GDM1 (cell line): ENCODE results near the gene HACE1.
A peak's percentile ranks its signal among the peaks of the same experiment; 100 is the strongest.
"Not testable (repeated sequence)": the region's sequence is repeated elsewhere in the genome, so short reads cannot be mapped to it uniquely, and the experiment has no call there.

Experiments used
- DNase-seq: peaks from one replicate; lab custom pipeline; 2025; lab: John Stamatoyannopoulos, UW

The HACE1 gene

DNA sequence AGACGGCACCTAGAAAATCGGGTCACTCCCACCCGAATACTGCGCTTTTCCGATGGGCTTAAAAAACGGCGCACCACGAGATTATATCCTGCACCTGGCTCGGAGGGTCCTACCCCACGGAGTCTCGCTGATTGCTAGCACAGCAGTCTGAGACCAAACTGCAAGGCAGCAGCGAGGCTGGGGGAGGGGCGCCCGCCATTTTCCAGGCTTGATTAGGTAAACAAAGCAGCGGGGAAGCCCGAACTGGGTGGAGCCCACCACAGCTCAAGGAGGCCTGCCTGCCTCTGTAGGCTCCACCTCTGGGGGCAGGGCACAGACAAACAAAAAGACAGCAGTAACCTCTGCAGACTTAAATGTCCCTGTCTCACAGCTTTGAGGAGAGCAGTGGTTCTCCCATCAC lies 122.2 kb downstream of the HACE1 start:
- DNase-seq = not testable (repeated sequence)

GRCh38 chr6:104736545-104736944 lies 123.2 kb downstream of the HACE1 start:
- no peak for DNase-seq

DNA sequence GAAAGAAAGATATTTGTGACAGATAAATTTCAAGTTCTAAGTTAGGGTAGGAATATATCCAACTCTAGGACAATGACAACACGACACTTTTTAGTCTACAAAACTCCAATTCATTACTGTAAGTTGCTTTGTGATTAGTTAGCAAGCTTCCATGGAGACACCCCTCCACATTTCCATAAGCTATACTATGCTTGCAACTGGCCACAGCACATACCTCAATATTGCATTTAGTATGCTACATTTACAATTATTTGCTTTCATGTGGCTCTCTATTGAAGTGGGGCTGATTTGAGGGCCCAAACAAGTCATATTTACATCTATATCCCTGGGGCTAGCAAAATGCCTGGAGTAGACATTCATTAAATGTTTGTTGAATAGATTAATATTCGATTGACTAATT lies 129.3 kb downstream of the HACE1 start:
- DNase-seq = no peak

DNA sequence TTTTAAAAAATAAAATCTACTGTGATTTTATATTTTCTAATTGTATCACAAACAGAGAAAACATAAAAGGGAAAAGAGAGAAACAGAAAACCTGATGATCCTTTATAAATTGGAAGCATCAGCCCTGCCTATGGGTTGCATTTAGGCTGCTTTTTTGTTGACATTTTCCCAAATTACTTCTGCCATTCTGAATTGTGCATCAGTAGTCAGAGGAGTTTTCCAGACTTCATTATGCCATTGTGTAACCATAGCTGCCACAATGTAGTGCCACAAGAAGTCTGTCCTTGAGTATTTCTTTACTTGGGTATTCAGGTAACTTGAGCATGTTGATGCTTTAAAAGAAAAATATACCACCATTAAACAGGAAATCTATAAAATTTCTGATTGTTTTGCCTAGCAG lies 130.3 kb downstream of the HACE1 start:
- no peak for DNase-seq

- no peak for DNase-seq
Observed at GRCh38 chr6:104728448-104728847, 131.3 kb downstream of the HACE1 start.

- DNase-seq = no peak
Observed at GRCh38 chr6:104718672-104719071, 141.0 kb downstream of the HACE1 start.

- no peak for DNase-seq
Observed at GRCh38 chr6:104716858-104717257, 142.9 kb downstream of the HACE1 start.

DNA sequence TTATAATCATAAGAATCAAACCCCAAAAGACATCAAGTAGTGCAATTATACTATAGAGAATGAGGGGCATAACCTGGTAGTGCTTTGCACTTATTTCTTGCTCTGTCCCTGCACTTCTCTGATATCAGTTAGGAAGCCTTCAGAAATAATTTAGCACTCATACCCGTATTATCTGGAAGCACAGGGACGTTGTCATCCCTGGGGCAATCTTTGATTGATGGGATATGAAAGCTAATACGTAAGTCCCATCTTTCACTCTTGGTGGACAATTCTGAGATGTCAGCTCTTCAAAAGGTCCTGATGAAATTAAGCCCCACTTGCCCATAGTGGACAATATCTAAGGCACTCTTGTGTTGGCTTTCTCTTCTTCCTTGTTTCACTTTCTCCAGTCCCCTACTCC lies 144.9 kb downstream of the HACE1 start:
- no peak for DNase-seq

GRCh38 chr6:104713982-104714381 lies 145.7 kb downstream of the HACE1 start:
- DNase-seq = no peak

GRCh38 chr6:104711371-104711770 lies 148.3 kb downstream of the HACE1 start:
- DNase-seq = no peak

GRCh38 chr6:104710543-104711335 lies 149.0 kb downstream of the HACE1 start:
- no peak for DNase-seq

DNA sequence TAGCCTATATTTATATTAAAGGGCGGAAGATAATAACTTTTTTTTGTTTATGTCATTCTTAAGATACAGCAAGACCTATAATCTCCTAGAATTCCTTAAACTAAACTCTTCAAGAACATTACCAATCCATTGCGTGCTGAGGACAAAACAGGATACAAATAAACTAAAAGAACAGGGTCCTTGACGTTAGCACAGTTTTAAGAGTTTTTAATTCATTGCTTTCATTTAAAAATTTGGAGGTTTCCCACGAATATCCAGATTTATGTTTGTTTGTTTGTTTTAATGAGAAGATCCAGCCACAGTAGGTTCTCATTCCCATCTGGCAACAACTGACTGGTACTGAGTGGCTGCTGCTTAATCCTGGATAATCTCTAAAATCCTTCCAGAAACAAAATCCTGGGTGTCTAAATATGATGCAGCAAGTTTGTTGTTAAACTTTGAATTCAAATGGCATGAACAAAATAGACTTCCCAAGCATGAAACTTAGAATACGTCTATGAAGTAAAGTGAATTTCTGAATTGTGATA lies 153.7 kb downstream of the HACE1 start:
- no peak for DNase-seq

DNA sequence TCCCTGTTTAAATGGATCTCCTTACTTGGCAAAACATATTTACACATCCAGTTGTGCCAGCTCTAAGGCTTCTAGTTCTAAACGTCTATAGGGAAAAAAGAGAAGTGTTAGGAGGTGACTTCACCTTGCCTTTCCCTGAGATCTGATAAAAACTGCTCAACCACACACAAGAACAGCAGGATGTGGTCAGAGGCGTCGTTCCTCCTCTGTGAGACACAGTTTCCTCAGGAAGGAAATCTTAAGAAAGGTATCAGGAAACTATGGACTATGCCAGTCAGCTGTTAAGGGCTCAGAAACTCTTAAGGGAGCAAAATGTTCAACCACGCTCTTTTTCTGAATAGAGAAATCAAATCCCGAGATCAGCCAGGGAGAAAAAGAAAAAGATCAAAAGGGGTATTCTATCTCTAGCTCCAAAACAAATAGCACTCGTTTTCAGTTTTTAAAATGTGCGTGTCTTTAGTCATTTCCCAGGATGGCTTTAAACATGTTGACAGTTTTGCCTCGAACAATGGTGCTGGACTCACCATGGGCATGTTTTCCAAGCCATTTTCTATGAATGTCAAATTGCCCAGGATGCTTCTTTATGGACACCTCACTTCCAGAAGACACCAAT lies 154.5 kb downstream of the HACE1 start:
- DNase-seq = peak; percentile 92

DNA sequence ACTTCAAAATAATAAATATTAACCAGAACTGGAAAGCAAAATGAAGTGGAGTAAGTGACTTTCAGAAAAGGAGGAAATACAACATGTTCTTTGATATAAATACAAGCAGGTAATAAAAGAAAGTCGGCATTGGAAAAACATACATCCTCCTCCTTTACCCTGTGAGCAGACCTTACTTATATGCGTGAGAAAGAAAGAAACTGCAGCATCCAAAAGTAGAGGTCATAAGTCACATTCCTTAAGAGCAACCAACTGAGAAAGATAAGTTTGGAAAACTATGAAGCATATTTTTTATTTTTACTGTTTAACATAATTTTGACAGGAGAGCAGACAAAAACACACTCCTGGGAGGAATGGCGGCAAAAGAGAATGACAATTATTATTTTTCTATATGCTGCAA lies 155.5 kb downstream of the HACE1 start:
- no peak for DNase-seq

DNA sequence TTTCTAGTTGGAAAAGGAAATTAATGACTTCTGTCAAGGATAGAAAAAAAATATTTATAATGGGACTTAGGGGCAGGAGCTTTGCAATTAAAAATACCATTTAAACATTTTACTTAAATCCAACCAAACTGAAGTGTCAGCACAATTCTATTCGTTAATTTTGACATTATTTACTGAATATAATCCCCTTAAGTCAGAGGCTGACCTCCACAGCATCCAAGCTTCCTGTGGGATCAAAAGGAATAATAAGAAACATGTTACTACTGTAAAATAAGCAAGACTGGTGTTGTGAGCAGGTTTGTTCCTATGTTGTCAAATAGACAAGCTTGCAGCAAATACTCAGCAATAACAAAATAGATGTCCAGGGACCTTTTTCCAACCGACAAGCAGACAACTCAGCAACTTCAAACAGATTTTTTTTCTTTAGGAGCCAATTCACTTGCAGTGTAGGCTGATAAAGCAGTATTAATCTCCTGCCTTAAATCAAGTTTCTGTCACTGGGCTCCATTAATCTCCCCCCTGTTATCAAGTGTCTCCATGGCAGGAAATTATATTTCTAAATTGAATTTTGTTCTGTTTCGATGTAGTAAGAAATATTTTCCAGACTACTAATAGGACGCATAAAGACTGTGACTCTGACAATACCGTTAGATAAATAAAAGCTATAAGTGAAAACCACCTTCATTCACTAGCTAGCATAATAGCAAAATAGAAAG lies 157.4 kb downstream of the HACE1 start:
- DNase-seq = no peak

GRCh38 chr6:104700371-104701185 lies 159.1 kb downstream of the HACE1 start:
- no peak for DNase-seq

DNA sequence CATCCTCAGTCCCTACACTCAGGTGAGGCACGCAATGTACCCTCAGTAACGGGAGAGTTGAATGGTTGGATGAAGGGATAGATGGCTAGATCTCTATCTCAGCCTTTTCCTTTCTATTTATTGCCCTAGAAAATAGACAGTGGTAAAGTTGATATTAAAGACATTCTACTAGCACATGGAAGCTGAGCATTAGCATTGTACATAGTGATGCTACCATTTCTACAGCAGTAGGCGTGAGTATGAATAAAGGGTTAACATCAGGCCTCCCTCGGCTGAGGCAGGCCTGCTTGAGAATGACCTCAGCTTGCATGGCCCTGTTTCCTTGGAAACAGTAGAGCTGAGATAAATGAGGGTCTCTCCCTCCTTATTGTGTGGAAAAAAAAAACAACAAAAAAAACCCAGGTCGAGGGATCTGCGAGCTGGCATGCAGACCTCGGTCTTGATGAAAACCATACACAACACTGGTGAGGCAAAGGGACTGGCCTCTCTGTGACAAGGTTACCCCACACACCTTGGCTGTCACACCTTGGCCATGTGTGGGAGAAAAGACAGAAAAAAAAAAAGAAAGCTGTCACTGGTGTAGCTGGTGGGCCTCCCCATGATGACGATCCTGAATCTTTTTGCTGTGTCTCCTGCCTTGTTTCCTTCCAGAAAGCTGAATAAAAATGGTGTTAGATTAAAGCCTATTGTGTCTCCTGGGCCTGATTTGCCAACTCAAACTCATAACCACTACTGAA lies 160.0 kb downstream of the HACE1 start:
- DNase-seq = no peak

DNA sequence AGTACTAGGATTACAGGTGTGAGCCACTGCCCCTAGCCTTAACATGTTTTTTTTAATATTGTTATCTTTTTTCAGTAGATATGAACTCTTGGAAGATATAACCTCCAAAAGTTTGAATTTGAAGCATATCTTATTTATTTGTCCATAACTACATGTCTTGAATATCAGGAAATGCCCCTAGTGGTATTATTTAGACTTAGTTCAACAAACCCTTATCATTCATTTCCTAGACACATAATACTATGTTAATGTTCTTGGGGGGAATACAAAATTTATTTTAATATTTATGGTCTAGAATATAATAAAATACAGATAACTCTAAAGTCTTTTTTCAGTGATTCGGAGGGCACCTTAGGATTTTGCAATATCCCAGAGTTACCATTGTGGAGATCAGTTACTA lies 160.7 kb downstream of the HACE1 start:
- no peak for DNase-seq

DNA sequence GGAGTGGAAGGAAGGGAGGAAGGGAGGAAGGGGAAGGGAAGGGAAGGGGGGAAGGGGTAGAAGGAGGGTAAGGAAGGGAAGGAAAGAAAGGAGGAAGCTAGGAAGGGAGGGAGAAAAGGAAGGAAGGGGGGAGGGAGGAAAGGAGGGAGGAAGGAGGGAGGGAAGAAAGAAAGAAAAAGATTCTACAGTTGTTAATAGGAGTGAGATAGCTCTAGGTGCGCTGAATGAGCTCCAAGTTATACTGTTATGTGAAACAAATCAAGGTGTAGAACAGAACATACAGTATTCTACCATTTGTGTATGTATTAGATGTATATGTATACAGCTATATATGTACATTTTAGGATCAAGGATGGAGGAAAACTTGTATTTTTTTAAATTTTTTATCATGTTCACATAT lies 167.7 kb downstream of the HACE1 start:
- no peak for DNase-seq

- DNase-seq = no peak
Observed at GRCh38 chr6:104689551-104690205, 170.0 kb downstream of the HACE1 start.
